Mesodermal cell (in vitro differentiated cells): ENCODE results near the gene GLB1L3.
"Not testable (repeated sequence)": the region's sequence is repeated elsewhere in the genome, so short reads cannot be mapped to it uniquely, and the experiment has no call there.

Experiments
- H3K27ac ChIP-seq: 2 replicates; pipeline ENCODE4 v1.7.0; 2013; ENCODE audit warnings: mild to moderate bottlenecking, low read depth, low read length, moderate library complexity; ENCODE audit not compliant: severe bottlenecking
- H3K36me3 ChIP-seq: 2 replicates; pipeline ENCODE4 v1.7.1; 2013; ENCODE audit warnings: mild to moderate bottlenecking, low read length, moderate library complexity; ENCODE audit not compliant: control insufficient read depth, insufficient read depth
- H3K4me1 ChIP-seq: one replicate; pipeline ENCODE4 v1.7.1; 2013; ENCODE audit warnings: mild to moderate bottlenecking, low read length; ENCODE audit not compliant: insufficient read depth, control insufficient read depth, poor library complexity, severe bottlenecking
- H3K4me3 ChIP-seq: 2 replicates; pipeline ENCODE4 v1.7.0; 2013; ENCODE audit warnings: low read length, control low read depth, mild to moderate bottlenecking; ENCODE audit not compliant: insufficient read depth, poor library complexity, severe bottlenecking; ENCODE audit errors: extremely low read depth
- H3K9me3 ChIP-seq: 2 replicates; pipeline ENCODE4 v1.7.1; 2013; ENCODE audit warnings: mild to moderate bottlenecking, low read length, moderate library complexity; ENCODE audit not compliant: control insufficient read depth
- WGBS, 2 experiments: methylation state at CpG; one replicate each; pipeline ENCODE4 v1.1.5; 2013; ENCODE audit warnings: missing lambda C conversion rate in 2 of 2; ENCODE audit not compliant: insufficient coverage in 2 of 2; 5-methylcytosine and 5-hydroxymethylcytosine counted together

Gene GLB1L3

GRCh38 chr11:134252346-134253187 is 23.6 kb upstream of the GLB1L3 start:
- H3K27ac ChIP-seq = no peak overlapping the region
- no peaks in the 10 kb centered on the region for H3K9me3 ChIP-seq
- peaks cover 44% of the 10 kb centered on the region for H3K36me3 ChIP-seq
- WGBS, 2 experiments = 9 to 25% methylated on average over 18 to 20 of the region's 27 CpGs
- H3K4me1 ChIP-seq = no peaks in the 10 kb centered on the region
- H3K4me3 ChIP-seq = peak overlapping the region; percentile 87

GRCh38 chr11:134253188-134253993 is 22.8 kb upstream of the GLB1L3 start, which contains the start of the genes ACAD8 and THYN1:
Gene ACAD8 (plus strand): TSS chr11:134253568. CDS start chr11:134253601, 33 bp downstream.
Gene THYN1 (minus strand): TSS chr11:134253352. CDS start chr11:134252882, 470 bp downstream.
- H3K27ac ChIP-seq = no peak within 1 kb of the TSS
- peak within 1 kb of the TSS; percentile 87 for H3K4me3 ChIP-seq
- WGBS, 2 experiments = 1 to 2% methylated on average over 52 to 55 of the region's 70 CpGs
- H3K36me3 ChIP-seq = peaks cover 43% of the 10 kb centered on the region
- no peaks in the 10 kb centered on the region for H3K4me1 ChIP-seq
- no peaks in the 10 kb centered on the region for H3K9me3 ChIP-seq

GRCh38 chr11:134254433-134255183 is 21.6 kb upstream of the GLB1L3 start:
- H3K9me3 ChIP-seq = no peaks in the 10 kb centered on the region
- WGBS, 2 experiments = 74% methylated on average over 2 of the region's 3 CpGs; no CpG with 5 or more reads in 1 of the 2 experiments
- no peaks in the 10 kb centered on the region for H3K4me1 ChIP-seq
- H3K4me3 ChIP-seq = peak overlapping the region; percentile 87
- H3K36me3 ChIP-seq = peaks cover 35% of the 10 kb centered on the region
- no peak overlapping the region for H3K27ac ChIP-seq

GRCh38 chr11:134255184-134255561 is 21.0 kb upstream of the GLB1L3 start:
- H3K4me1 ChIP-seq, H3K4me3 ChIP-seq, H3K27ac ChIP-seq, H3K9me3 ChIP-seq: not testable (repeated sequence)
- WGBS, 2 experiments = 87 to 97% methylated on average over 4 to 5 of the region's 5 CpGs
- H3K36me3 ChIP-seq = peaks cover 33% of the 10 kb centered on the region

GRCh38 chr11:134257101-134257500 is 19.1 kb upstream of the GLB1L3 start:
- peaks cover 42% of the 10 kb centered on the region for H3K36me3 ChIP-seq
- H3K4me1 ChIP-seq = no peaks in the 10 kb centered on the region
- H3K27ac ChIP-seq = no peak overlapping the region
- H3K4me3 ChIP-seq = no peak overlapping the region
- H3K9me3 ChIP-seq = no peaks in the 10 kb centered on the region
- WGBS, 2 experiments = 92 to 95% methylated on average over 9 of the region's 11 CpGs

GRCh38 chr11:134258577-134258976 is 17.6 kb upstream of the GLB1L3 start:
- Histone ChIP-seq H3K27ac (no peak overlapping the region), H3K4me1 (no peaks in the 10 kb centered on the region), H3K9me3 (no peaks in the 10 kb centered on the region), H3K4me3 (no peak overlapping the region), H3K36me3 (peaks cover 57% of the 10 kb centered on the region)
- 97 to 100% methylated on average over 3 to 4 of the region's 4 CpGs for WGBS, 2 experiments

GRCh38 chr11:134260503-134260902 is 15.7 kb upstream of the GLB1L3 start:
- no peaks in the 10 kb centered on the region for H3K9me3 ChIP-seq
- no peak overlapping the region for H3K4me3 ChIP-seq
- H3K27ac ChIP-seq = no peak overlapping the region
- H3K4me1 ChIP-seq = no peaks in the 10 kb centered on the region
- H3K36me3 ChIP-seq = peaks cover 62% of the 10 kb centered on the region

- Histone ChIP-seq H3K9me3 (no peaks in the 10 kb centered on the region), H3K4me1 (no peaks in the 10 kb centered on the region), H3K4me3 (no peak overlapping the region), H3K36me3 (peaks cover 62% of the 10 kb centered on the region), H3K27ac (no peak overlapping the region)
- 92 to 94% methylated on average over 14 to 16 of the region's 16 CpGs for WGBS, 2 experiments
Measured at GRCh38 chr11:134260983-134261382, 15.2 kb upstream of the GLB1L3 start.

- no peaks in the 10 kb centered on the region for H3K4me1 ChIP-seq
- no peak overlapping the region for H3K4me3 ChIP-seq
- 88 to 94% methylated on average over 10 to 13 of the region's 14 CpGs for WGBS, 2 experiments
- peaks cover 54% of the 10 kb centered on the region for H3K36me3 ChIP-seq
- H3K27ac ChIP-seq = no peak overlapping the region
- no peaks in the 10 kb centered on the region for H3K9me3 ChIP-seq
Measured at GRCh38 chr11:134261626-134262488, 14.3 kb upstream of the GLB1L3 start.
